Nephron progenitor cell (in vitro differentiated cells): ENCODE results near the gene ACBD4.

Source experiments
- DNase-seq: peaks from one replicate; pipeline ENCODE4 v3.0.0; 2021
- H3K27ac Mint-ChIP-seq: 2 replicates; pipeline ENCODE4 v1.8.0; 2021; ENCODE audit warnings: mild to moderate bottlenecking, moderate library complexity, mixed read lengths
- H3K27me3 Mint-ChIP-seq: 2 replicates; pipeline ENCODE4 v1.8.0; 2021; ENCODE audit warnings: mild to moderate bottlenecking, low read depth, mixed read lengths; ENCODE audit not compliant: poor library complexity
- H3K36me3 Mint-ChIP-seq: 2 replicates; pipeline ENCODE4 v1.8.0; 2021; ENCODE audit warnings: low read depth, mixed read lengths
- H3K4me1 Mint-ChIP-seq: 2 replicates; pipeline ENCODE4 v1.8.0; 2021; ENCODE audit warnings: mixed read lengths
- H3K4me3 Mint-ChIP-seq: 2 replicates; pipeline ENCODE4 v1.8.0; 2021; ENCODE audit warnings: mild to moderate bottlenecking, moderate library complexity, mixed read lengths
- H3K9me3 Mint-ChIP-seq: 2 replicates; pipeline ENCODE4 v1.8.0; 2021; ENCODE audit warnings: mild to moderate bottlenecking, moderate library complexity, mixed read lengths
- TF ChIP-seq, protein P1 (sequence below): fragments of 200-600 bp; sonication (generic); IDR thresholded peaks from 2 replicates; pipeline ENCODE4 v1.5.0; 2021; ENCODE audit warnings: antibody characterized with exemption

ACBD4 gene

DNA sequence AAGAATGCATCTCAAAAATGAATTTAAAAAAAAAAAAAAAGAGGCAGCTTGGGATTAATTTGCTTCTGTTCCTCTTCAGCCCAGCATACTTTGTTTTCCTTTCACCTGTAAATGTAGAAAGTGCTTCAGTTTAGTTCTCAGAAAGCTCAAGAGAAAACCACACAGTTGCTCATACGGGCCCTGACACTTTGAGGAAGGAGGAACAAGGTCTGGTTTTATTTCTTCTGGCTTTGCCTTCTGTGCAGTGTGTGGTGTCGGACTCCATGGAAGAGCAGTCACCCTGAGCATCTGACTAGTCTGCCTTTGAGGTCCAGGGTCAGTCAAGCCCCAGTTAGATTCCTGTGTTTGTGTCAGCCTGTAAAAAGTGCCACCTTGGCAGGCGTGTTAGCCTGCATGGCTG lies 46.7 kb upstream of the ACBD4 start:
- Mint-ChIP-seq H3K36me3 (peaks cover 73% of the 10 kb centered on the region), H3K27ac (peak overlapping the region; percentile 74), H3K9me3 (no peaks in the 10 kb centered on the region), H3K4me1 (no peaks in the 10 kb centered on the region), H3K4me3 (no peak overlapping the region), H3K27me3 (peaks cover 2% of the 10 kb centered on the region)
- DNase-seq, result no peak
- TF ChIP-seq, protein P1, sequence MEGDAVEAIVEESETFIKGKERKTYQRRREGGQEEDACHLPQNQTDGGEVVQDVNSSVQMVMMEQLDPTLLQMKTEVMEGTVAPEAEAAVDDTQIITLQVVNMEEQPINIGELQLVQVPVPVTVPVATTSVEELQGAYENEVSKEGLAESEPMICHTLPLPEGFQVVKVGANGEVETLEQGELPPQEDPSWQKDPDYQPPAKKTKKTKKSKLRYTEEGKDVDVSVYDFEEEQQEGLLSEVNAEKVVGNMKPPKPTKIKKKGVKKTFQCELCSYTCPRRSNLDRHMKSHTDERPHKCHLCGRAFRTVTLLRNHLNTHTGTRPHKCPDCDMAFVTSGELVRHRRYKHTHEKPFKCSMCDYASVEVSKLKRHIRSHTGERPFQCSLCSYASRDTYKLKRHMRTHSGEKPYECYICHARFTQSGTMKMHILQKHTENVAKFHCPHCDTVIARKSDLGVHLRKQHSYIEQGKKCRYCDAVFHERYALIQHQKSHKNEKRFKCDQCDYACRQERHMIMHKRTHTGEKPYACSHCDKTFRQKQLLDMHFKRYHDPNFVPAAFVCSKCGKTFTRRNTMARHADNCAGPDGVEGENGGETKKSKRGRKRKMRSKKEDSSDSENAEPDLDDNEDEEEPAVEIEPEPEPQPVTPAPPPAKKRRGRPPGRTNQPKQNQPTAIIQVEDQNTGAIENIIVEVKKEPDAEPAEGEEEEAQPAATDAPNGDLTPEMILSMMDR, result no peak

DNA sequence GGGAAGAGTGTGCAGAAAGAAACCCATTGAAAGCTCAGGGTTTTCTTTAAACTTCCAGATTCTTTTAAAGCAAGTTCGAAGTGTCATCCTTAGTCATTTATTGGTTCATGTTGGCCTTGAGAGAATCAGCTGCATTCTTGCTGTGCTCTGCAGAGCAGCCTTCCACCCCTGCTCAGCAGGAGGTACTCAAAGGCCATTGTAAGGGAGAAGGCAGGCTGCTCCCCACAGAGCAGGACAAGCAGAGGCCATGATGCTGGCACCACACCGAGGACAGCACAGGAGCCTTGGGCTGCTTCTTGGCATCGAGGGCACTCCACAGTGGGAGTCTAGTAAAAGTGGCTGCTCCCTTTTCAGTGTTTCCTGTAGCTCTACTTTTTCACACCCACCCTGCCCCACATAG lies 44.8 kb upstream of the ACBD4 start:
- H3K27ac Mint-ChIP-seq, result peak overlapping the region; percentile 70
- no peak for DNase-seq
- TF ChIP-seq, protein P1, result no peak
- H3K9me3 Mint-ChIP-seq, result no peaks in the 10 kb centered on the region
- H3K27me3 Mint-ChIP-seq, result peaks cover 2% of the 10 kb centered on the region
- no peak overlapping the region for H3K4me3 Mint-ChIP-seq
- no peaks in the 10 kb centered on the region for H3K4me1 Mint-ChIP-seq
- H3K36me3 Mint-ChIP-seq, result peaks cover 69% of the 10 kb centered on the region

DNA sequence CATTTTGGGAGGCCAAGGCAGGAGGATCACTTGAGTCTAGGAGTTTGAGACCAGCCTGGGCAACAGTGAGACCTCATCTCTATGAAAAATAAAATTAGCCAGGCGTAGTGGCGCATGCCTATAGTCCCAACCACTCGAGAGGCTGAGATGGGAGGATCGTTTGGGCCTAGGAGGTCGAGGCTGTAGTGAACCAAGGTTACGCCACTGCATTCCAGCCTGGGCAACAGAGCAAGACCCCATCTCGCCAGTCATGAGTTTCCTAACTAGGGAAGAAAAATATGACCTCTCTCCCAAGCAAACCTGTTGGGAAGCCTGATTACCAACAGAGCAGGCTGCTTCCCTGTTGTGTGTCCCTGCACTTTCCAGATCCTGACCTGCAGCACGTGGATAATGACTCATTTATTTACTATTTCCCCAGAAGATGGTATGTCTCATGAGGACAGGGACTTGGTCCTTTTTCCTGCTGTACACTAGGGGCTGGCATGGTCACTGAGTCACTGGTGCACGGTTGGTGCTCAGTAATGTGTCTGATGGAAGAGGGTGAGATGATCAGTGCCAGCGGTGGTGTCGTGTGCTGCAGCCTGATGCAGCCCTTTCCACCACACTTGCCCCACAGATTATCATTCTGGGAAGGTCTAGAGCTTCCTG lies 43.6 kb upstream of the ACBD4 start:
- Mint-ChIP-seq H3K4me3 (no peak overlapping the region), H3K4me1 (no peaks in the 10 kb centered on the region), H3K27ac (peak overlapping the region; percentile 82), H3K36me3 (peaks cover 72% of the 10 kb centered on the region), H3K27me3 (peaks cover 2% of the 10 kb centered on the region), H3K9me3 (no peaks in the 10 kb centered on the region)
- no peak for DNase-seq
- TF ChIP-seq, protein P1, result no peak

DNA sequence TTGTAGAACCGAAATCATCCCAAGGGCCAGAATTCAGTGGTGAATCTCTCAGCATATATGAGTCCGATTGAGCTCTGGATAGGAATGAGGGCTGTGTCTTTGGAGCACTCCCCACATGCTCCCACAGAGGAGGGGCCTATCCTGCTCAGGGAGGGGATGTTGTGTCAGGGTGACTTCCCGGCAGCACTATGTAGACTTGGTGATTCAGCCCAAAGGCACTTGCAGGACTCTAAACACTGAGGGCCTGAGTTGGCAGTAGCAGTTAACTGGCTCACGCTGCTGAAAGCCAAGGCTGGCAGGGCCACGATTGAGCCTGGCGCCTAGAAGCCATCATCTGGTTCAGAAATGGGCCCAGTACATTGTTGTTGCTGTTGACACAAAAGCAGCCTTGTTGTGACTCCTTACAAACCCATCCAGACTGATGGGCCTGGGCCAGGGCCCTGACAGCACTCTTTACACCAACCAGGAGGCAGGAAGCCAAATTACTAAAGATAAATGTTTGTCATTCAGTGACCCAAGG lies 42.5 kb upstream of the ACBD4 start:
- Mint-ChIP-seq H3K27ac (no peak overlapping the region), H3K9me3 (no peaks in the 10 kb centered on the region), H3K27me3 (peaks cover 2% of the 10 kb centered on the region), H3K36me3 (peaks cover 69% of the 10 kb centered on the region), H3K4me3 (no peak overlapping the region), H3K4me1 (no peaks in the 10 kb centered on the region)
- TF ChIP-seq, protein P1, result no peak
- DNase-seq, result no peak

DNA sequence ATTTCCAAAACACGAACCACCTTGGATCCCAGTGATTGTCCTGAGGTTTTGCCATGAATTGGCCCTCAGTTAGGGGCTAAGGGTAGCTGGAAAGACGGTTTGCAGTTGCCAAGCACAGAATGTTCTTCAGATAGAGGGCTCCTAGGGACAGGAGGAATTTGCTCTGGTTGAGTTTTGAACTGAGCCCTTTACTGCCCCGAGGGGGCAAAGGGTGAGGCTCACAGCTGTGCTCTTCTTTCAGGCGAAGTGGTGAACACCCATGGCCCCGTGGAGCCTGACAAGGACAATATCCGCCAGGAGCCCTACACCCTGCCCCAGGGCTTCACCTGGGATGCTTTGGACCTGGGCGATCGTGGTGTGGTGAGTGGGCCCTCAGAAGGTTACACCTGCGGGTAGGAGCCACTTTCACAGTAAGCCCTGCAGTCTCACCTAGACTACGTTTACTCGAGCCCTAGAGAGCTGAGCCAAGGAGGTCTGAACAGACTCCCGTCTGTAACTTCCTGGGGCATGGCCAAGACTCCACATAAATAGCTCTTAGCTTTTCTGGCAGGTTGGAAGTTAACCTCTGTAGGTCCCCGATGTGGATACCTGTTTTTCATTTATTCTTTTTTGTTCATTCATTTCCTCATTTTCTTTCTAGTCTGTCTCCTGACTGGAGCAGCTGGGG lies 41.9 kb upstream of the ACBD4 start:
- TF ChIP-seq, protein P1, result no peak
- DNase-seq, result no peak
- peaks cover 2% of the 10 kb centered on the region for H3K27me3 Mint-ChIP-seq
- no peak overlapping the region for H3K27ac Mint-ChIP-seq
- no peaks in the 10 kb centered on the region for H3K4me1 Mint-ChIP-seq
- no peak overlapping the region for H3K4me3 Mint-ChIP-seq
- peaks cover 69% of the 10 kb centered on the region for H3K36me3 Mint-ChIP-seq
- no peaks in the 10 kb centered on the region for H3K9me3 Mint-ChIP-seq

DNA sequence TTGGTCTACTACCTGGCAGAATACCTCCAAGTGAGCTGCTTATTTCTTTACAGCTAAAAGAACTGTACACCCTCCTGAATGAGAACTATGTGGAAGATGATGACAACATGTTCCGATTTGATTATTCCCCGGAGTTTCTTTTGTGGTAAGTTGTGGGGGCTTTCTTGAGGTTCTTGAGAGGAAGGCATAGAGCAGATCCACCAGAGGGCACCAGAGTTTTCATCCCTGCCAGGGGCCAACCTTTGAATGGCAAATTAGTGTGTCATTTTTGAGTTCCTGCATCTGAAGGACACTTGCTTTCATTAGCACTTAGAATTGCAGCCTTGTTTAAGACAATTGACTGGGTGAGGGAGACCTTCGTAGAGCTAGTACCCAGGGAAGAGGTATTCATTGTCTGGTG lies 39.3 kb upstream of the ACBD4 start:
- Mint-ChIP-seq H3K4me1 (no peaks in the 10 kb centered on the region), H3K27ac (peak overlapping the region; percentile 5), H3K9me3 (no peaks in the 10 kb centered on the region), H3K36me3 (peaks cover 63% of the 10 kb centered on the region), H3K4me3 (no peak overlapping the region), H3K27me3 (peaks cover 2% of the 10 kb centered on the region)
- TF ChIP-seq, protein P1, result peak; percentile 43
- no peak for DNase-seq
